ENCODE results near the gene TFAM. TPM values are rescaled to one million over a fixed set of nuclear protein-coding genes. Genes with fewer than 3 reads are reported as not detected.

Gene TFAM
- total RNA-seq, 2 experiments from 2014 or later, result 87.7 to 91.8 TPM

GRCh38 chr10:58384095-58384494 lies 1.1 kb upstream of the TFAM start:
- intact Hi-C loops (cut with micrococcal nuclease), result loop anchor here (2.0 kb wide), 1 partner anchor 1523 kb away; the partner anchor contains the start of gene CCDC6
- Mint-ChIP-seq H3K9me3 (no peaks in the 10 kb centered on the region), H3K36me3 (ENCODE audit: low read depth) (peaks cover 15% of the 10 kb centered on the region), H3K27me3 (ENCODE audit: low read depth) (no peaks in the 10 kb centered on the region), H3K27ac (no peak overlapping the region), H3K4me3 (peak overlapping the region; percentile 100), H3K4me1 (ENCODE audit: low read depth) (peaks cover 28% of the 10 kb centered on the region)
- CTCF ChIA-PET, result interaction anchor here (0.7 to 4.4 kb wide), 16 partner anchors 10 to 208 kb away, joined by 3 to 36 read pairs (median 4); partner anchors contain the start of gene CISD1
- DNase-seq, result no peak

DNA sequence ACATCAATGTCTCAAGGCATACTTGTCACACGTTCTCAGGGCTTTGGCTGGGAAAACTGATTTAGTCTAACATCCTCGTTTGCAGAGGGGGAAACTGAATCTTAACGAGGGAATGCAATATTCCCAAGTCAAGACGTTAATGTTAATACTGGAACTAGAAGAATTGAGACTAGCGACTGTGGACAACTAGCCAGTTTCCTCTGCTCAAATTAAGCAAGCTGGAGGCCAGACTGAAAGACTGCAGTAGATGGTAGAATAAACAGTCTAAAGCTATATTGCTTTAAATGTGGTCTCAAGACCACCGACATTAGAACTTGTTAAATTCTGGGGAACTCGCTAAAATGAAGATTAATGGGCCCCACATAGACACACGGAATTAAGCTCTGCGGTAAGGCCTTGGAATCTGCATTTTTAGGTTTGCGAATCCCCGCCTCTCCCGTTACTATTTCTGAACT lies 639 bp upstream of the TFAM start:
- peak overlapping the region; percentile 100 for H3K4me3 Mint-ChIP-seq
- H3K27me3 Mint-ChIP-seq (ENCODE audit: low read depth), result no peaks in the 10 kb centered on the region
- no peak for DNase-seq
- peaks cover 31% of the 10 kb centered on the region for H3K4me1 Mint-ChIP-seq (ENCODE audit: low read depth)
- intact Hi-C loops (cut with micrococcal nuclease), result loop anchor here (2.0 kb wide), 1 partner anchor 1522 kb away; the partner anchor contains the start of gene CCDC6
- peak overlapping the region; percentile 56 for H3K27ac Mint-ChIP-seq
- H3K9me3 Mint-ChIP-seq, result no peaks in the 10 kb centered on the region
- peaks cover 17% of the 10 kb centered on the region for H3K36me3 Mint-ChIP-seq (ENCODE audit: low read depth)
- CTCF ChIA-PET, result interaction anchor here (0.7 to 4.4 kb wide), 17 partner anchors 9 to 209 kb away, joined by 3 to 36 read pairs (median 4); partner anchors contain the start of genes CISD1 and UBE2D1

DNA sequence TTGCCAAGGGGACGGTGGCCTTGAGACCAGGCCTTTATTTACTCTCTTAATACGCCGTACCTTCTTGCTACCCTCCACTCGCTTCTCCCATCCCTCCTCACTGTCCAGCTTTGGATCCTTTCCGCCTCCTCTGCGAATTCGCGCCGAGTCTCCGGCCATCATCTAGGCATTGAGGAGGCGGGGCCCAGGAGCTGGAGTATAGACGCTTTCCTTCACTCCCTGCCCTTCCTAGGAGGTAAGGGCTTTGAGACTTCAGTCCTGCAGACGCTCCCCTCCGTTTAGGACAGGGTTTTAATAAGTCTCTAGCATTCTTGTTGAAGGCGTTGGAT lies 538 bp downstream of the TFAM start:
- H3K4me1 Mint-ChIP-seq (ENCODE audit: low read depth), result peaks cover 37% of the 10 kb centered on the region
- peaks cover 23% of the 10 kb centered on the region for H3K36me3 Mint-ChIP-seq (ENCODE audit: low read depth)

GRCh38 chr10:58389024-58389423 lies 3.8 kb downstream of the TFAM start:
- no peak for DNase-seq
- intact Hi-C loops (cut with micrococcal nuclease), result no loop called here
- CTCF ChIA-PET, result no interaction called here
- Mint-ChIP-seq H3K4me3 (no peak overlapping the region), H3K4me1 (ENCODE audit: low read depth) (peaks cover 46% of the 10 kb centered on the region), H3K27ac (no peak overlapping the region), H3K27me3 (ENCODE audit: low read depth) (no peaks in the 10 kb centered on the region), H3K9me3 (no peaks in the 10 kb centered on the region), H3K36me3 (ENCODE audit: low read depth) (peaks cover 34% of the 10 kb centered on the region)

More for the DNA sequence above, 538 bp downstream of the TFAM start:
- no peaks in the 10 kb centered on the region for H3K27me3 Mint-ChIP-seq (ENCODE audit: low read depth)
- no peaks in the 10 kb centered on the region for H3K9me3 Mint-ChIP-seq
- CTCF ChIA-PET, result interaction anchor here (1.5 to 4.4 kb wide), 6 partner anchors 20 to 205 kb away, joined by 3 to 36 read pairs (median 8); partner anchors contain the start of gene UBE2D1
- DNase-seq, result peak; percentile 28
- H3K4me3 Mint-ChIP-seq, result peak overlapping the region; percentile 100
- H3K27ac Mint-ChIP-seq, result peak overlapping the region; percentile 97
- intact Hi-C loops (cut with micrococcal nuclease), result loop anchor here (1.0 to 2.0 kb wide), 7 partner anchors 51 to 1521 kb away; partner anchors contain the start of genes CCDC6 and CISD1

DNA sequence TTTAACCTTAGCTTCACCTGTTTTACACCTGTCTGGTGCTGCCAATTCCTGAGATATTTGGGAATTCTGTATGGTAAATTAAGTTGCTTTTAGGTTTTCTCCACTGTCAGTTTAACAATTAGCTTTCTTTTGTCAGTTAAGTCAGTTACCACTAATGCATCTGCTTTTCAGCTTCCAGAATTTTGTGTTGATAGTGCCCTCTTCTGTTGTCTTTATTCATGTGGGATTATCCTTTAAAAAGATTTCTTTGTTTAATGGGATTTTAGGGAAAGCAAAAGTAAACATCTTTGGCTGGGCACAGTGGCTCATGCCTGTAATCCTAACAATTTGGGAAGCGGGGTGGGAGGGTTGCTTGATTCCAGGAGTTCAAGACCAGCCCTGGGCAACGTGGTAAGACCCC lies 8.1 kb downstream of the TFAM start:
- CTCF ChIA-PET, result interaction anchor here (0.7 to 1.8 kb wide), 5 partner anchors 9 to 277 kb away, joined by 3 to 6 read pairs (median 5); partner anchors contain the start of gene TFAM
- peaks cover 28% of the 10 kb centered on the region for H3K4me1 Mint-ChIP-seq (ENCODE audit: low read depth)
- H3K36me3 Mint-ChIP-seq (ENCODE audit: low read depth), result peaks cover 49% of the 10 kb centered on the region
- H3K27ac Mint-ChIP-seq, result no peak overlapping the region
- no peaks in the 10 kb centered on the region for H3K9me3 Mint-ChIP-seq
- H3K27me3 Mint-ChIP-seq (ENCODE audit: low read depth), result no peaks in the 10 kb centered on the region
- intact Hi-C loops (cut with micrococcal nuclease), result no loop called here
- no peak for DNase-seq
- no peak overlapping the region for H3K4me3 Mint-ChIP-seq

GRCh38 chr10:58394471-58394870 lies 9.3 kb downstream of the TFAM start:
- H3K4me1 Mint-ChIP-seq (ENCODE audit: low read depth), result peaks cover 20% of the 10 kb centered on the region
- no peaks in the 10 kb centered on the region for H3K9me3 Mint-ChIP-seq
- CTCF ChIA-PET, result interaction anchor here (1.4 kb wide), 1 partner anchor 10 kb away, joined by 5 read pairs; the partner anchor contains the start of gene TFAM
- no peak overlapping the region for H3K27ac Mint-ChIP-seq
- no peaks in the 10 kb centered on the region for H3K27me3 Mint-ChIP-seq (ENCODE audit: low read depth)
- no peak overlapping the region for H3K4me3 Mint-ChIP-seq
- intact Hi-C loops (cut with micrococcal nuclease), result no loop called here
- DNase-seq, result no peak
- H3K36me3 Mint-ChIP-seq (ENCODE audit: low read depth), result peaks cover 50% of the 10 kb centered on the region

- Mint-ChIP-seq H3K27ac (no peak overlapping the region), H3K4me1 (ENCODE audit: low read depth) (peaks cover 13% of the 10 kb centered on the region), H3K36me3 (ENCODE audit: low read depth) (peaks cover 49% of the 10 kb centered on the region), H3K27me3 (ENCODE audit: low read depth) (no peaks in the 10 kb centered on the region), H3K4me3 (no peak overlapping the region), H3K9me3 (no peaks in the 10 kb centered on the region)
- intact Hi-C loops (cut with micrococcal nuclease), result no loop called here
- CTCF ChIA-PET, result interaction anchor here (0.6 kb wide), 1 partner anchor 14 kb away, joined by 3 read pairs; no protein-coding TSS in a partner anchor
- no peak for DNase-seq
These were observed 10.8 kb downstream of the TFAM start for GRCh38 chr10:58396057-58396456.

- H3K9me3 Mint-ChIP-seq, result no peaks in the 10 kb centered on the region
- H3K27ac Mint-ChIP-seq, result no peak overlapping the region
- peaks cover 4% of the 10 kb centered on the region for H3K4me1 Mint-ChIP-seq (ENCODE audit: low read depth)
- H3K4me3 Mint-ChIP-seq, result no peak overlapping the region
- no peak for DNase-seq
- H3K27me3 Mint-ChIP-seq (ENCODE audit: low read depth), result no peaks in the 10 kb centered on the region
- CTCF ChIA-PET, result interaction anchor here (0.7 kb wide), 1 partner anchor 130 kb away, joined by 5 read pairs; no protein-coding TSS in a partner anchor
- peaks cover 52% of the 10 kb centered on the region for H3K36me3 Mint-ChIP-seq (ENCODE audit: low read depth)
- intact Hi-C loops (cut with micrococcal nuclease), result no loop called here
These were observed 12.6 kb downstream of the TFAM start for GRCh38 chr10:58397830-58398229.

- CTCF ChIA-PET, result no interaction called here
- intact Hi-C loops (cut with micrococcal nuclease), result no loop called here
- H3K27me3 Mint-ChIP-seq (ENCODE audit: low read depth), result no peaks in the 10 kb centered on the region
- peaks cover 2% of the 10 kb centered on the region for H3K4me1 Mint-ChIP-seq (ENCODE audit: low read depth)
- no peaks in the 10 kb centered on the region for H3K9me3 Mint-ChIP-seq
- no peak overlapping the region for H3K4me3 Mint-ChIP-seq
- H3K27ac Mint-ChIP-seq, result no peak overlapping the region
- DNase-seq, result no peak
- H3K36me3 Mint-ChIP-seq (ENCODE audit: low read depth), result peaks cover 46% of the 10 kb centered on the region
These were observed 14.2 kb downstream of the TFAM start for GRCh38 chr10:58399410-58399809.

- Mint-ChIP-seq H3K36me3 (ENCODE audit: low read depth) (peaks cover 40% of the 10 kb centered on the region), H3K4me3 (no peak overlapping the region), H3K4me1 (ENCODE audit: low read depth) (no peaks in the 10 kb centered on the region), H3K27me3 (ENCODE audit: low read depth) (no peaks in the 10 kb centered on the region), H3K27ac (no peak overlapping the region), H3K9me3 (no peaks in the 10 kb centered on the region)
- CTCF ChIA-PET, result no interaction called here
- no peak for DNase-seq
- intact Hi-C loops (cut with micrococcal nuclease), result no loop called here
These were observed 15.4 kb downstream of the TFAM start for GRCh38 chr10:58400609-58401008.

GRCh38 chr10:58404001-58404400 lies 18.8 kb downstream of the TFAM start:
- peaks cover 20% of the 10 kb centered on the region for H3K36me3 Mint-ChIP-seq (ENCODE audit: low read depth)
- no peak for DNase-seq
- no peak overlapping the region for H3K27ac Mint-ChIP-seq
- H3K9me3 Mint-ChIP-seq, result no peaks in the 10 kb centered on the region
- H3K4me3 Mint-ChIP-seq, result no peak overlapping the region
- CTCF ChIA-PET, result no interaction called here
- H3K27me3 Mint-ChIP-seq (ENCODE audit: low read depth), result no peaks in the 10 kb centered on the region
- H3K4me1 Mint-ChIP-seq (ENCODE audit: low read depth), result no peaks in the 10 kb centered on the region
- intact Hi-C loops (cut with micrococcal nuclease), result no loop called here

DNA sequence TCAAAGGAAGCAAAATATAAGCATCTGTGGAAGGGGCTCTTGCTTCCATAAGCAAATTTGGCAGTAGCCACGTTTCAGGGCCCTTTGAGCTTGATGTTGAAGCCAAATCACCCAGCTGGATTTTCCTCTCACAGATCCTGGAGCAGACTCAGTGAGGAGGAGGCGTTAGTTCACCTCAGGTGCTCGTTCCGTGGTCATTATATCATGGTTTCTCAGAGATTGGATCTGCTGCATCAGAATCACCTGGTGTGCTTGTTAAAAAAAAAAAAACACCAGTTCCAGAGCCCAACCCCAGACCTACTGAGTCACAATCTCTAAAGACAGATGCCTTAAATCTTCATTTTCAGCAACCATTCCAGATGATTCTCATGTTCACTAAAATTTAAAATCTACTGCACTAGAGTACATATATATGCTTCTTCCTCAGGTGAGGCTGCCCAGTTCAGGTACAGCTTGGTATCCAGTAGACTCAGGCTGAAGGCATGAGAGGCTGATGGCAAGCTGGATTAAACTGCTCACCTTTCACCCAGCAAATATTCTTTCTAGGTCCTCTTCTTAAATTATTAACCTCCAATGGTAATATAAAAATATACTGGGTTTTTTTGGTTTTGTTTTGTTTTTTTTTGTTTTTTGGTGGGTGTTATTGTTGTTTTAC lies 24.9 kb downstream of the TFAM start:
- CTCF ChIA-PET, result interaction anchor here (0.7 kb wide), 1 partner anchor 14 kb away, joined by 3 read pairs; no protein-coding TSS in a partner anchor
- Mint-ChIP-seq H3K9me3 (no peaks in the 10 kb centered on the region), H3K36me3 (ENCODE audit: low read depth) (no peaks in the 10 kb centered on the region), H3K4me1 (ENCODE audit: low read depth) (no peaks in the 10 kb centered on the region), H3K27me3 (ENCODE audit: low read depth) (no peaks in the 10 kb centered on the region), H3K4me3 (no peak overlapping the region), H3K27ac (no peak overlapping the region)
- intact Hi-C loops (cut with micrococcal nuclease), result no loop called here
- DNase-seq, result no peak
